Body of pancreas (tissue), 4 donors: ENCODE results near the gene LIN7C. TPM values are rescaled to one million over a fixed set of nuclear protein-coding genes. Genes with fewer than 3 reads are reported as not detected.
A peak's percentile ranks its signal among the peaks of the same experiment; 100 is the strongest.

Experiments
- ATAC-seq: fragments of 150-250 bp; one replicate; pipeline ENCODE4 v1.9.1; 2016
- DNase-seq, 4 donors: peaks; one replicate each; pipeline ENCODE4 v3.0.0-alpha.2; 2019
- H3K27ac ChIP-seq, 4 donors: fragments of 200-600 bp; sonication (generic); 1 replicate in 3 of 4; 2 replicates in 1 of 4; pipeline versions ENCODE4 v1.5.1 to v1.6.1; 2016 to 2019; ENCODE audit warnings: mild to moderate bottlenecking in 1 of 4, mixed read lengths in 1 of 4, moderate library complexity in 1 of 4
- H3K27me3 ChIP-seq, 2 donors: fragments of 200-600 bp; sonication (generic); one replicate each; pipeline ENCODE4 v1.6.0; 2016; ENCODE audit warnings: mild to moderate bottlenecking in 1 of 2
- H3K36me3 ChIP-seq, 2 donors: fragments of 200-600 bp; sonication (generic); replicated peaks in 1 of 2; 2 replicates each; pipeline ENCODE4 v1.5.1; 2016; ENCODE audit warnings: low read depth in 2 of 2; ENCODE audit not compliant: insufficient read depth in 1 of 2
- H3K4me1 ChIP-seq: fragments of 200-600 bp; sonication (generic); one replicate; pipeline ENCODE4 v1.6.0; 2016
- H3K4me3 ChIP-seq, 2 donors: fragments of 200-600 bp; sonication (generic); 1 replicate in 1 of 2; 2 replicates in 1 of 2; pipeline ENCODE4 v1.5.1; 2016 to 2019
- H3K9me3 ChIP-seq, 3 donors: fragments of 200-600 bp; sonication (generic); 1 replicate in 2 of 3; 2 replicates in 1 of 3; pipeline ENCODE4 v1.5.1; 2016
- POLR2A ChIP-seq, 3 donors: fragments of 450-650 bp; IDR thresholded peaks; one replicate each; pipeline ENCODE4 v1.6.1; 2016; ENCODE audit warnings: antibody characterized with exemption in 3 of 3, mild to moderate bottlenecking in 2 of 3
- WGBS, 2 donors: methylation state at CpG; one replicate each; pipeline ENCODE4 v1.1.5; 2017; 5-methylcytosine and 5-hydroxymethylcytosine counted together
- intact Hi-C: fragments of 100-400 bp; cut with DNase I; formaldehyde crosslinking; loops from one replicate; pipeline ENCODE4 v1.15.1; 2023
- total RNA-seq, 2 donors: library from RNA; depleted of rRNA; stranded (reverse); fragments of >200 nt; gene quantifications; one replicate each; pipeline ENCODE4 v1.1.0, GENCODE V29; 2016
- TF ChIP-seq, protein P1 (sequence below), 7 experiments: fragments of 450-650 bp in 4 of 7; fragments of 200-600 bp in 3 of 7; sonication (generic) in 3 of 7; IDR thresholded peaks; one replicate each; pipeline ENCODE4 v1.5.1; 2016 to 2019; ENCODE audit warnings: antibody characterized with exemption in 7 of 7

The LIN7C gene
- total RNA-seq, 2 donors from 2014 or later, result 17.5 to 27.8 TPM

GRCh38 chr11:27471589-27472397 is 34.8 kb downstream of the LIN7C start:
- peak in 2 of 3 donors; percentile 73 to 74 for TF ChIP-seq POLR2A (IDR thresholded peaks at IDR 0.05)
- TF ChIP-seq, protein P1, sequence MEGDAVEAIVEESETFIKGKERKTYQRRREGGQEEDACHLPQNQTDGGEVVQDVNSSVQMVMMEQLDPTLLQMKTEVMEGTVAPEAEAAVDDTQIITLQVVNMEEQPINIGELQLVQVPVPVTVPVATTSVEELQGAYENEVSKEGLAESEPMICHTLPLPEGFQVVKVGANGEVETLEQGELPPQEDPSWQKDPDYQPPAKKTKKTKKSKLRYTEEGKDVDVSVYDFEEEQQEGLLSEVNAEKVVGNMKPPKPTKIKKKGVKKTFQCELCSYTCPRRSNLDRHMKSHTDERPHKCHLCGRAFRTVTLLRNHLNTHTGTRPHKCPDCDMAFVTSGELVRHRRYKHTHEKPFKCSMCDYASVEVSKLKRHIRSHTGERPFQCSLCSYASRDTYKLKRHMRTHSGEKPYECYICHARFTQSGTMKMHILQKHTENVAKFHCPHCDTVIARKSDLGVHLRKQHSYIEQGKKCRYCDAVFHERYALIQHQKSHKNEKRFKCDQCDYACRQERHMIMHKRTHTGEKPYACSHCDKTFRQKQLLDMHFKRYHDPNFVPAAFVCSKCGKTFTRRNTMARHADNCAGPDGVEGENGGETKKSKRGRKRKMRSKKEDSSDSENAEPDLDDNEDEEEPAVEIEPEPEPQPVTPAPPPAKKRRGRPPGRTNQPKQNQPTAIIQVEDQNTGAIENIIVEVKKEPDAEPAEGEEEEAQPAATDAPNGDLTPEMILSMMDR (IDR thresholded peaks at IDR 0.05), result no peak
- ATAC-seq (peak; percentile 20), DNase-seq (peak; percentile 59 to 66 (median 62))
- 1% methylated on average over 58 of the region's 79 CpGs; no CpG with 5 or more reads in 1 of the 2 donors for WGBS, 2 donors
- peaks cover 11% of the 10 kb centered on the region for H3K4me1 ChIP-seq
- no peaks in the 10 kb centered on the region for H3K27me3 ChIP-seq
- no peaks in the 10 kb centered on the region for H3K36me3 ChIP-seq
- peak overlapping the region; percentile 64 to 68 for H3K4me3 ChIP-seq
- H3K27ac ChIP-seq, result peak overlapping the region; percentile 96 to 99 (median 97)
- intact Hi-C loops, result loop anchor here (10.0 kb wide), 1 partner anchor 97 kb away; no protein-coding TSS in a partner anchor
- H3K9me3 ChIP-seq, result no peaks in the 10 kb centered on the region

- Histone ChIP-seq H3K4me3 (peak overlapping the region; percentile 64 to 68), H3K27ac (peak overlapping the region; percentile 96 to 99 (median 97)), H3K9me3 (no peaks in the 10 kb centered on the region), H3K27me3 (no peaks in the 10 kb centered on the region), H3K36me3 (no peaks in the 10 kb centered on the region), H3K4me1 (peaks cover 19% of the 10 kb centered on the region)
- no peak for TF ChIP-seq POLR2A (IDR thresholded peaks at IDR 0.05)
- TF ChIP-seq, protein P1 (IDR thresholded peaks at IDR 0.05), result no peak
- DNase-seq (peak; percentile 33 to 50 (median 38)), ATAC-seq (no peak)
- intact Hi-C loops, result loop anchor here (10.0 kb wide), 1 partner anchor 96 kb away; no protein-coding TSS in a partner anchor
- 5 to 13% methylated on average over 17 to 21 of the region's 21 CpGs for WGBS, 2 donors
These were observed 35.6 kb downstream of the LIN7C start for GRCh38 chr11:27470826-27471588.

DNA sequence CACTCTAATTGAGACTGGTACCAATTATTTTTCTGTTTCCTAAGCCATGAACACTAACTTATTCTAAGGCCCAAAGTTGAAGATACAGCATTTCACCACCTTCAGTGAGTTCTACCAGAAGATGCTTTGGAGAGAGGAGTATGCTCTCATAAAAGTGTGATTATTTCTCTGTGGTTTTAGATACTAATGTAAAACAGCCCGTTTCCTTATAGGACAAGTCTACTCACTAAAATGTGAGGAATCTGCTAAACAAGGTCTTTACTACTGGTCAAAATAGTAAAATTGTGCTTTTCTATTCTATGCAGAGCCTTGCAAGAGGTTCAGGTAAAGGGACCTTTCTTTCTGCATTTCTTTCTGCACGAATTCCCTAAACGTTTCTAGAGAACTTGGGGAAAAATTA is 36.4 kb downstream of the LIN7C start:
- Histone ChIP-seq H3K27me3 (no peaks in the 10 kb centered on the region), H3K27ac (peak overlapping the region; percentile 96 to 99 (median 97)), H3K36me3 (no peaks in the 10 kb centered on the region), H3K9me3 (no peaks in the 10 kb centered on the region), H3K4me3 (peak overlapping the region; percentile 17 to 64), H3K4me1 (peaks cover 27% of the 10 kb centered on the region)
- no peak for ATAC-seq
- 16 to 23% methylated on average over 3 of the region's 3 CpGs for WGBS, 2 donors
- no peak for DNase-seq
- TF ChIP-seq, protein P1 (IDR thresholded peaks at IDR 0.05), result no peak
- no peak for TF ChIP-seq POLR2A (IDR thresholded peaks at IDR 0.05)
- intact Hi-C loops, result loop anchor here (10.0 kb wide), 1 partner anchor 95 kb away; no protein-coding TSS in a partner anchor

DNA sequence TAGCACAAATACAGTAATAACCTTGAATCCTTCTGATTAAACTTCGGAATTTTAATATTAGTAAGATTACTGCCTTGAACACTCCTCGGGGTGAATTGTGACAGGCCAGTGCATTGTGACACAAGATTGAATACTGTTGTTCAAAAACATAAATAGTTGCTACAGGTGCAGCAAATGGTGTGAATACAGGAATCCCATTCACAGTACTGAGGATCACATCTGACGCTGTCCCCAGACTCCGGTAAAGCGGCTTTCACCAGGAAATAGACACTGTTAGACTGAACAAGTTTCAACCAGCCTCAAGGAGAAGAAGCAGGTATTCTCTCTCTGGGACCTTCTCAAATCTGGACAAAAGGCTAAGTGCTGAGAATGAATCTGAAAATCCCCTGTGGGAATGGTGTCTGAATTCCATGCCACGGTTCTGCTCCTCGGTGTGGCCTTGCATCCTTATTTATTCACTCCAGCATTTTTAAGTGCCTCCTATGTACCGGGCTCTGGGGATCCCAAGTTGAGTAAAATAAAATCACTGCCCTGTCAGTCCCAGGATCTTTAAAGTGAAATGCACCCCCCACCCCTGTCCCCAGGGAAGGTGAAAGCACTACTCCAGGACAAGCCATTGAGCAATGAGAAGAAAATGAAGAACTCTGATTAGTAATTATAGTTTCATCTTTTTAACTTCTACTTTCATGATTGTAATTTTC is 37.4 kb downstream of the LIN7C start:
- Histone ChIP-seq H3K27ac (peak overlapping the region; percentile 96 to 99 (median 97)), H3K4me1 (peaks cover 37% of the 10 kb centered on the region), H3K9me3 (no peaks in the 10 kb centered on the region), H3K4me3 (peak overlapping the region; percentile 17 to 64), H3K36me3 (no peaks in the 10 kb centered on the region), H3K27me3 (no peaks in the 10 kb centered on the region)
- TF ChIP-seq, protein P1 (IDR thresholded peaks at IDR 0.05), result no peak
- peak in 2 of 3 donors; percentile 63 to 73 for TF ChIP-seq POLR2A (IDR thresholded peaks at IDR 0.05)
- 15 to 16% methylated on average over 8 of the region's 8 CpGs for WGBS, 2 donors
- ATAC-seq (peak; percentile 0), DNase-seq (peak; percentile 24 to 43 (median 36))
- intact Hi-C loops, result no loop called here
